GM11168 (cell line): Measurements from ENCODE around the gene YBX2.

Experiments used
- in situ Hi-C: fragments of 300-500 bp; cut with MboI; formaldehyde crosslinking; loops from one replicate; pipeline ENCODE4 v1.12.0; 2022; ENCODE audit warnings: low sequenced_read_pairs; ENCODE audit not compliant: unreplicated experiment

YBX2 gene

DNA sequence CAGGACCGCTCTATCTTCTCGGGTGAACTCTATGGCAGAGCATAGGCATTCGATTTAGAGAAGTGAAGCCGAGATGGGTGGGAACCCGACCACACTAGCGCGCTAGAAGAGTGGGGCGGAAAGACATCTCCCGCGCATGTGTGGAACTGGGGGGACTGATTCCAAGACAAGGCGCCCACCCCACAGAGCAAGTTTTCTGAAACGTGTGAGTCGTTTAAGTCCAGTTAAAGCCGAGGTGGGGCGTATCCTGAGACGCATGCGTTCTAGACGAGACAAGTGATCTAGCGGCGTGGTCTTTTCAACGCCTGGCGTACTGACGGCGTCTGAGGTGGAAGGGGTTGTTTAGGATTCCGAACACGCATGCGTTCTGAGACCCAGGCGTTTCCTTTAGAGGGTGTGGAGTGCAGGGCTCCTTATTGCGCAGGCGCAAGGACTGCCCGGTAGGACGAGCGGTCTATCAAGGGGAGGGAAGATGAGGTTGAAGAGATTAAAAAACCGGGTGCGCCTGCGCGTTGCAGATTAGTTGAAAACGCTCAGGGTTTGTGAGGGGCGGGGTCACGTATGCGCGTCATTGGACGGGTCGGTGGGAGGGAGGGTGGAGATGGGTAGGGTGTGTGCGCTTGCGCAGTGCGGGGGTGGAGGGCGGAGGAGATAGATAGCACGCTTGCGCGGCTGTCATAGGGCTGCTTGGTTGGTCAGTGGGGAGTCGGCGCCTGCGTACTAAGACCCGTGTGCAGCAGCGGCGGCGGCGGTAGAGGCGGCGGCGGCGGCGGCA lies 12.7 kb upstream of the YBX2 start, which contains the start of gene EIF5A:
EIF5A (plus strand) TSS at position 718 of the 775 bp plus-strand sequence. CDS start 2,008 bp downstream, outside the sequence.
- in situ Hi-C loops: no loop called here

DNA sequence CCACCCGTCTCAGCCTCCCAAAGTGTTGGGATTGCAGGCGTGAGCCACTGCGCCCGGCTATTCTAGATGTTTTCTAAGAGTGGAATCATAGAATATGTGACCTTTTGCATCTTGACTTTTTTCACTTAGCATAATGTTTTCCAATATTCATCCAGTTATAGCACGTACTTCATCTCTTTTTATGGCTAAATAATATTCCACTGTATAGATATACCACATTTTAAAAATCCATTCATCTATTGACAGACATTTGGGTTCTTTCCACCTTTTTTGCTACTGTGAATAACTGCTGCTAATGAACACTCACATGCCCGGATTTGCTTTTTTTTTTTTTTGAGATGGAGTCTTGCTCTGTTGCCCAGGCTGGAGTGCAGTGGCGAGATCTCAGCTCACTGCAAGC lies 9.7 kb upstream of the YBX2 start:
- in situ Hi-C loops: no loop called here

DNA sequence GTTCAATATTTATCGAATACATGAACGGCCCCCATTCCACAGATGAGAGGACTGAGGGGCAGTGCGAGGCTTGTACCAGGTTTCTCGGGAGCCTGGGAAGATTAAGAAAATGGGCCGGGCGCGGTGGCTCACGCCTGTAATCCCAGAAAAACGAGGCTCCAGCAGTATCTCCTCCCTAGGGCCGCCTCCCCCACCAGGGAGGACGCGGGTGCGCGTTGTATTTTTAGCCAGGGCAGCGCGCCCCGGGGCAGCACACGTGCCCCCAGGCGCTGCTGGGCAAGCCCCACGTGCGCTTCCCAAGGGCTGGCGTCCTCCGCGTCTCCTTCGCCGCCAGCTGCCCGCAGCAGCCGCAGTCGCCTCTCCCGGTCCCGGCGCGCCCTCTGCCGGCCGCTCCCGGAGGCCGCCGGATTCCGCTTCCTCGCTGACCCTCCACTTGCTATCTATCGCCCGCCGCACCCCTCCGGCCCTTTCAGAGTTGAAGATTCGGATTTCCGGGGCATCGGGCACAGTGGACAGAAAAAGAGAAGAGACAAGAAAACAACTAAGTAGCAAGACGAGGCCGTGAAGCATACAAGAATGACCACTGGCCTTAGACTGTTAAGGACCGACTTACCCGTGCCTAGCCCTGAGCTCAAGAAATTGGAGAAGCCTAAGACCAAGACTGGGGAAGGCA lies 1.9 kb upstream of the YBX2 start:
- in situ Hi-C loops: no loop called here

DNA sequence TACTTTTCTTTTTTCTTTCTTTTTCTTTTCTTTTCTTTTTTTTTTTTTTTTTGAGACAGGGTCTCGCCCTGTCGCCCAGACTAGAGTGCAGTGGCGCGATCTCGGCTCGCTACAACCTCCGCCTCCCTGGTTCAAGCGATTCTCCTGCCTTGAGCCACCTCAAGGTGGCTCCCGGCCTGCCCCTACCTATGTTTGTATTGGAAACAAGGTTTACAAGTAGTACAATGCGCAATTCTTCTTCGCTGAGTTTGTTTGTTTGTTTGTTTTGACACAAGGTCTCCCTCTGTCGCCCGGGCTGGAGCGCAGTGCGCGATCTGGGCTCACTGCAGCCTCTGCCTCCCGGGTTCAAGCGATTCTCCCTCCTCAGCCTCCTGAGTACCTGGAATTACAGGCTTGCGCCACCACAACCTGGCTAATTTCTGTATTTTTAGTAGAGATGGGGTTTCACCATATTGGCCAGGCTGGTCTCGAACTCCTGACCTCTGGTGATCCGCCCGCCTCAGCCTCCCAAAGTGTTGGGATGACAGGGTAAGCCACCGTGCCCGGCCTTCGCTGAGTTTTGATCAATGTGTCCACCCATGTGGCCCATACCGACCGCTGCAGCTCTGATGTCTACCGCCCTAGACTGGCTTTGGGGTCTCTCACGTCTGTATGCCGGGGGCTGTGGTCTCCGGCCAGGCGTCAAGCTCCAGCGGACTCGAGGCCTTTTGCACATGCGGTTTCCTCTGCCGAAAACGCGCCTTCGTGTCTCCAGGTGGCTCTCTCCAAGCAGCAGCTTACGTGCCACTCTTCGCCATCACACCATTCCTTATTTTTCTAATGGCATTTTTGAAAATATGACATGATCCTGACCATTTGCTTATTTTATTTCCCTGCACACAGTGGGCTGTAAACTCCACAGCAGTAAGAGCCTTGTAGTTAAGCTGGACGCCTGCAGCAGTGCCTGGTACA lies 1.1 kb upstream of the YBX2 start:
- in situ Hi-C loops: no loop called here

DNA sequence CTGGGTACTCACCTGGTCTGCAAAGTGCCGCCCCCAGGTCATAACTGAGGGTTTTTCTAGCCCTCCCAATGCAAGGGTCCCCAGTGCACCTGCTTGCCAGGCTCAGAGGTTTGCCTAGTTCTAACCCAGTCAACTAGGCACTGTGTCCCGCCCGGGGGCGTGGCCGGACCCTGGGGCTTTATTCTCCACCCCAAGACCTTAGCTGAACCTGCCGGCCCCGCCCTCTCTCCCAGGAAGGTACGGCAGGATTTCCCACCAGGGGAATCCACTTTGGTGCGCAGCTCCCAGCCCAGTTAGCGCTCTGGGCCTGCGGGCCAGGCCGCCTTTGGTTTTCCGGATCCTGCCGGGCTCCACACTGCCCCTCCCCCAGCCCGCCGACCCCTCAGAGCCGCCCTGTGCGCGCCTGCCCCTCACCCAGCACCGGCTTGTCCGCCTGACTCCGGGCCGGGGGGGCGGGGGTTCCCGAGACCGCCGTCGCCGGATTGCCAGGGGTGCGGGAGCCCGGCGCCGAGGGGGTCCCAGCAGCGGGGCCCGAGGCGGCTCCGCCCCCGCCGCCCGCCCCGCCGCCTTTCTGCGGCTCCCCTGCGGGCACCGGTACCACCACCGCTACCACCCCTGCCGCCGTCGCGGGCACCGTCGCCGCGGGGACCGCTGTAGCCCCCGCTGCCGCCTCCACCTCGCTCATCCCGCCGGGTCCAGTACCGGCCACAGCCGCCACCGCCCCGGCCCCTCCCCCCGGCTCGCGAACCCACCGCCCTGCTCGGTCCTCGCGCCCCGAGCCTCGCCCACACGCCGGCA lies 424 bp downstream of the YBX2 start:
- in situ Hi-C loops: no loop called here

DNA sequence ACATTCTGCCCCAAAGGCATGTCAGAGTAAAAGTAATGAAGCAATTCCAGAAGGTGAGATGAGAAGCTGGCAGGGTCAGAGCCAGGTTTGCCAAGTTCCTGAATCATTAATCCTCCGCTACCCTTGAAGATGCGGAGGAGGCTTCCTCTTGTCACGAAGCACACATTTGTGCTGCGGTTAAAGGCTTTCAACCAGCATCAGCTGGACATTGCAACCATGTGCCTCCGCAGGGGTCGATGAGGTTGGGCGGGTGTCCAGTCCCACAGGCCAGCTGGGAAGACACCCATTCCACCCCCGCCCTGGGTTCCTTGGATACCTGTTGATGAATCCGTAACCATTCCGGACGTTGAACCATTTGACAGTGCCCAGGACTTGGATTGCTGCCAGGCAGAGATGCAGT lies 1.3 kb downstream of the YBX2 start:
- in situ Hi-C loops: no loop called here

DNA sequence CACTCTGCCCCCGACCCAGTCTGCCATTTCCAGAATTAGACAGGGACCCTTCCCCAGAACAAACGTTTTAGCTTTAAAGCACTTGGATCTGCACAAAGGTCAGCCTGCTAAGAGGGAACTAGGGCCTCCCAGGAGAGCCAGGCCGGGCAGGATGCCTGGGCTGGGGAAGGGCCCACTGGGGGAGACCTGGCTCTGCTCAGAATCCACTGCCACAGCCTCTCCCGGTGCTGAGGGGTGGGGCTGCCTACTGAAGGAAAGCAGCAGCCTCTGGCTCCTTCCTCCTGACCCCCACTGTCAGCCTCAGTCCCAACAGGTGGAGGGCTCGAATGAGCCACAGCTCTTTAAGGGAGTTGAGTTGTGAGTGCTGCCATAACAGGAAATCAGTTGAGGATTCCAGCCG lies 1.7 kb downstream of the YBX2 start:
- in situ Hi-C loops: no loop called here

DNA sequence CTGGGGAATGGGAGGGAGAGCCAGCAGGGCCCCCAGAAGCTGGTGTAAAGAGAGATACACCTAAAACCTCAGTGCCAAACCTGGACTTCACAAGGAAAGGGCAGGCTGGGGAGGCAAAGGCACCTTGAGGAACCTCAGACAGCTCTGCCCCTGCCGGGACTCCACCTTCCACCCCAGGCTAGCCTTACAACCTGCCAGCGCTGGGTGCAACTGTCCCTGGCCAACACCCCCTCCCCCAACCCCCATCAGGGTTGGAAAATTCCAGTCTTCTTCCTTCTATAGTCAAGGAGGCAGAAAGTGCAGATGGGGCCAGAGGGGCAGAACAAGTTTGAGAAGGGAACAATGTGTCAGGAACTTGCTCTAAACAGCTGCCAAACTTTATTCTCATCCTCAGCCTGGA lies 2.2 kb downstream of the YBX2 start:
- in situ Hi-C loops: no loop called here

DNA sequence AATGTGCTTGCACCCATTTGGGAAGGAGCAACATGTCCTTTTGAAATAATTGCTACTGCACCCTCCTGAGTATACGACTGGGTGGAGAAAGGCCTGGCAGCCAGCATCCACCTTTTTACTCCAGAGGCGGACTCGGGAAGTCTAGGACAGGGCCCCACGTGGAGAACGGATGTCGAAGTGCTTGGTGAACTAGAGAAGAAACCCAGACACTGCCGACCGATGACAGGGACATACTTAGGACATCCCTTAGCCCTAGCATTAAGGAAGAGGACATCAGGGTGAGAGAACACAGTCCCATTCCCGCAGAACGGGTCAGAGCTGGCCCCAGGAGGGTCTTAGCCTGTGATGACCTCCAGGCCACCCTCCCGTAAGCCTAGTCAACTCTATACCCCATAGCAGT lies 3.8 kb downstream of the YBX2 start:
- in situ Hi-C loops: no loop called here

DNA sequence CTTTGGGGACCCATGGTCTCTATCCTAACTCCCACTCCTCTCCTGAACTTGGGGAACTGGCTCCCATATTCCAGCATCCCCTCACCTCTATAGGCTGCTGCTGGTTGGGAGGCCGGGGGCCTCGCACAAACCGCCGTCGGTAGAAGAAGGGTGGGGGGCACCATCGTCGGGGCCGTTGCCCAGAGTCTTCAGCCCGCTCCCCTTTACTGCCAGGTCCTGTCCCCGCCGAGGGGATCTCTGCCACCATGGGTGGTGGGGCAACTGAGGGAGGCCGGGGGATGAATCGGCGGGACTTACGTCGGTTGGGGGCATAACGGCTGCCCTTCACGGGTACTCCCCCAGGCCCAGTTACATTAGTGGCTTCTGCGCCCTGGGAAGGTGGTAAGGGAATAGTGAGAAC lies 4.3 kb downstream of the YBX2 start:
- in situ Hi-C loops: no loop called here

DNA sequence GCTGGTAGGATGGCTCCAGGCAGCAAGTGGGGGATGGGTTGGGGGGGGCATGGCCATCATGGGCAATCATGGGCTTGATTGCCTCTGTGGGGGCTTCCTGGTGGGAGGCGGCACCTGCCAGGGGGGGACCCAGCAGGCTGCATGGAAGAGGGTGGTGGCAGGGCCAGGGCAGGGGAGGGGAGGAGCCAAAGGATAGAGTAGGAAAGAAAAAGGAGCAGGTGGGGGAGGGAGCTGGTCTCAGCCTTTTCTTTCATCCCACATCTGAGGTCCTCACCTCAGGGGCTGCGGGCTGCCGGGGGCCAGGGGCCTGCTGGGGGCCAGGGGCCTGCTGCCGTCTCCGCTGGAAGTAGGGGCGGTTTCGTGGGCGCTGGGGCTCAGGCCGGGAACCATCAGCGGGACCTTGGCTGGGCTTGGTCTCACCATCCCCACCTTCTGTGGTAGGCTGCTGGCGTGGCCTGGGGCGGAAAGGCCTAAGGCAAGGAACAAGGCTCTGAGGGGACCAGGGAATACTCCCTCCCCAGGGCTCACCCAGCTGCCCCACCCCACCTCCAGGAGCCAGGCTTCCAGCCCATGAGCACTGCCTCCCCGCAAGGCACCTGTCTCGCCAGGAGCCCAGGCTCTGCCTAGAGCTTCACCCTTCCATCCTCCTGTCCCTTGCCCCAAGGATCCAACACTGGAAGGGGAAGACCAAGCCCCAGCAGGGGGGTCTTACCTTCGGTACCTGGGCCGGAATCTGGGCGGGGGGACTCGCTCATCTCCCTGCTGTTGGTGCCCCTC lies 5.0 kb downstream of the YBX2 start:
- in situ Hi-C loops: no loop called here

DNA sequence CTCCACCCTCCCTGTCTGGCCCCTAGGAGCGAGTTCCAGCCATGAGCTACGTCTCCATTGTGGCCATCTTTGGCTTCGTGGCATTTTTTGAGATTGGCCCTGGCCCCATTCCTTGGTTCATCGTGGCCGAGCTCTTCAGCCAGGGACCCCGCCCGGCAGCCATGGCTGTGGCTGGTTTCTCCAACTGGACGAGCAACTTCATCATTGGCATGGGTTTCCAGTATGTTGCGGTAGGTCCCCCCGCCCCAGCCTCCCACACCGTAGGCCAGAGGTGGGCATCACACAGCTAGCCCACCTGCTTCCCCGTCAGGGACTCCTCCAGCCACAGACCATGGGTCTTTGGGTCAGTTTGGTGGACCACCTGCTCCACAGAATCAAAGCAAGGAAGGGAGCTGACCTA lies 8.8 kb downstream of the YBX2 start:
- in situ Hi-C loops: no loop called here

DNA sequence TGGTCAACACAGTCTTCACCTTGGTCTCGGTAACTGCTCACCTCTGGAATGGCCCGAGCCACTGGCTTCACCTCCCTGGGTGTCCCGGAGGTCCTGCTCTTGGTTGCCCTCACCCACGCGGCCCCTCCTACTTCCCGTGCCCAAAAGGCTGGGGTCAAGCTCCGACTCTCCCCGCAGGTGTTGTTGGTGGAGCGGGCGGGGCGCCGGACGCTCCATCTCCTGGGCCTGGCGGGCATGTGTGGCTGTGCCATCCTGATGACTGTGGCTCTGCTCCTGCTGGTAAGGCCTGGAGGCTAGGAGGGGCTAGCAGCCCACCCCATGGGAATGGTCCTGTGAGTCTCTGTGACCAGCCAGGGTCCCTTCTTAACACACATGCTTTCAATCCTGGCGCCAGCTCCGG lies 9.5 kb downstream of the YBX2 start:
- in situ Hi-C loops: no loop called here

DNA sequence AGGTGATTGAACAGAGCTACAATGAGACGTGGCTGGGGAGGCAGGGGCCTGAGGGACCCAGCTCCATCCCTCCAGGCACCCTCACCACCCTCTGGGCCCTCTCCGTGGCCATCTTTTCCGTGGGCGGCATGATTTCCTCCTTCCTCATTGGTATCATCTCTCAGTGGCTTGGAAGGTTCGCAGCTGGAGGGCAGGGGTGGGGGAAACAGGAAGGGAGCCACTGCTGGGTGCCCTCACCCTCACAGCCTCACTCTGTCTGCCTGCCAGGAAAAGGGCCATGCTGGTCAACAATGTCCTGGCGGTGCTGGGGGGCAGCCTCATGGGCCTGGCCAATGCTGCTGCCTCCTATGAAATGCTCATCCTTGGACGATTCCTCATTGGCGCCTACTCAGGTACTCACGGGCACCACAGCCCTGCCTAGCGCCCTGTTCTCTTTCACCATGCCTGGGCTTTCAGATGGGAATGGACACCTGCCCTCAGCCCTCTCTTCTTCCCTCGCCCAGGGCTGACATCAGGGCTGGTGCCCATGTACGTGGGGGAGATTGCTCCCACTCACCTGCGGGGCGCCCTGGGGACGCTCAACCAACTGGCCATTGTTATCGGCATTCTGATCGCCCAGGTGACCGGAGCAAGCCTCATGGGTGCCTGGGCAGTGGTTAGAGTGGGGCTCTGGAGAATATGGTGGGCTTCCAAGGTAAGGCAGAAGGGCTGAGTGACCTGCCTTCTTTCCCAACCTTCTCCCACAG lies 10.8 kb downstream of the YBX2 start:
- in situ Hi-C loops: no loop called here

DNA sequence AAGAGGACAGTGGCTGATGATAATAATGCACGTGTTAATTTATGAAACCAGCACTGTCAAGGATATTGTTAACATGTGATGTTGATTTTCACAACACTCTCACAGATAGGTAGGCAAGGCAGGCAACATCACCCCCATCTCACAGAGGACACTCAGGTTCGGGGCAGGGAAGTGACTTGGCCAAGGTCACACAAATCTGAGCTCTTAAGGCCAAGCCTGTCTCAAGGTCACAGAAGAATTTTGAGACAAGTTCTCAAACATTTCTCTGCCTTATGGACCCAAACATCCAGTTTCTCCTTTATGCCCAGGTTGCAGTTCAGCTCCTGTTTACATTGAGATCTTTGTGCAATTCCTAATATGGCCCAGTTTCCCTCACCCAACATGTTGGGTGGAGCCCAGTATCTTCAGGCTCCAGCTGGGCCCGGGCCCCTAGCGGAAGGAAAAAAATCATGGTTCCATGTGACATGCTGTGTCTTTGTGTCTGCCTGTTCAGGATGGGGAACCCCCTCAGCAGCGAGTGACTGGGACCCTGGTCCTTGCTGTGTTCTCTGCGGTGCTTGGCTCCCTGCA lies 11.6 kb downstream of the YBX2 start:
- in situ Hi-C loops: no loop called here

DNA sequence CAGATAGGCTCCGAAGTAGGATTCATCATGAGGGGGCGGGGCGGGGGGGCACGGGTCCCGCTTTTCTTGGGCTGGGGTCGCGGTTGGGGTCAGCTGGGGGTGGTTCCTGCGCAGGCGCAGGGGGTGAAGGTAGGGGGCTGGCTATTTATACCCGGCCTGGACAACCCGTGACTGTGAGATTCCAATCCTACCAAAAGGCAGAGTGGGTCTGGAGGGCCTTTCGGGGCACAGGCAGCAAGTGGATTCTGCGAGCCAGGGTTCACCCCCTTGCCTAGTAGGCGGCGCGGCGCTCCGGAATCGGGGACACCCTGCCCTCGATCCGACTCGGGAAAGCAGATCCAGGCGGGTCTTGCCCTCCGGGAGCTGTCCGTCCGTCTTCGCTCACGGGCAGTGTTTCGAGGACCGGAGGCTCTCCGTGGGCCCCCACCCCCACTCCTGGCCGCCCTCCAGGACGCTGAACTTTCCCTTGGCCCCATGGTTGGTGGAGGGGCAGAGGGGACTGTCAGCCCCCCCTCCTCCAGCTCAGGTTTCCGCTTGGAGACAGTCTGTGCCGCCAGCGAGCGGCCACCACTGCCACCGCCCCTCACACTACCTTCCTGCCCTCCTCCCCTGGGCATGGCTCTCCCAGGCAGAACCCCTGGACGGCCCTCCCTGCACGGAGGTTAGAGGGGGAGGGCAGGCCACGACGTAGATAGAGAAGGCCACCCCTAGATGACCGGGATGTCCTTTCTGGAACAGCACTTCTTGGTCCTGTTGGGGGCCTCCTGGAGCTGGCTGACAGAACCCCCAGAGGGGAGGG lies 12.3 kb downstream of the YBX2 start:
- in situ Hi-C loops: no loop called here
